Right renal cortex interstitium (tissue), 3 donors: ENCODE data around the gene UNC93B1. TPM values are rescaled to one million over a fixed set of nuclear protein-coding genes. Genes with fewer than 3 reads are reported as not detected.
"Not testable (repeated sequence)": the region's sequence is repeated elsewhere in the genome, so short reads cannot be mapped to it uniquely, and the experiment has no call there.

Source experiments
- DNase-seq, 3 donors: peaks; one replicate each; pipeline ENCODE4 v3.0.0-alpha.2; 2013; ENCODE audit warnings: low read depth in 3 of 3, low spot score in 2 of 3
- polyA plus RNA-seq, 3 donors: library from polyadenylated mRNA; unstranded; fragments of 120-200 nt; gene quantifications; one replicate each; pipeline ENCODE4 v1.2.1, GENCODE V29; 2013; ENCODE audit not compliant: insufficient read length in 3 of 3

Gene UNC93B1
- polyA plus RNA-seq, 3 donors = 8.4 to 9.4 (median 9.3) TPM

DNA sequence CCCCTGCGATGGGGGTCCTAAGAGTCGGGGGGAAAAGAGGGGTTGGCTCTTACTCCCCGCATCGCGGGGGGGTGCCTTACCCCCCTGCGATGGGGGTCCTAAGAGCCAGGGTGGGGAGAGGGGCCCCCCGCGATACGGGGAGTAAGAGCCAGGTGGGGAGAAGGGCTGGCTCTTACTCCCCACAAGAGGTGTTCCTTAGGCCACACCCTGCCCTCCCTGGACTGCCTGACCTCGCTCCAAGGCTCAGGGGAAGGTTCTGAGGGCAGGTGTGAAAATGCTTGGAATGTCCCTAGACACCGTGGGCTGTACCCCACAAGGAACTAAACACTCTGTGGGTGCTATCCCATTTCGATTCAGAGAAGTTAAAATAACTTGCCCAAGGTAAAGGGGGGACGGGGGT lies 7.8 kb downstream of the UNC93B1 start:
- no peak for DNase-seq

DNA sequence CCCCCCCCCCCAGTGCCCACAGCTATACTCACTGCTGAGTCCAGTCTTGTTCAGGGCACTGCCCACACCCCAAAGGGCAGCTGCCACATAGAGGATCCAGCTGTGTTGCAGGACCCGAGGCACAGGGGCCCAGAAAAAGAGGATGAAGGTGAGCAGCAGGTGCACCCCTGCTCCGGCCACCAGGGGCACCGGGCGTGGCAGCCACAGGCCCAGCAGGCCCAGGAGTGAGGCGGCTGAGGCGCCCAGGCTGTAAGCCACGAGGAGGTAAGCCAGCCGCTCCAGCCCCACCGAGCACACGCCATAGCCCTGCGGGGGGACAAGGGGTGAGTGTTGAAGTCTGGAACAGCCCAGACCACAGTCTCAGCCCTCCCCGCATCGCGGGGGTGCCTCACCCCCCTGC lies 8.3 kb downstream of the UNC93B1 start:
- DNase-seq = not testable (repeated sequence)

DNA sequence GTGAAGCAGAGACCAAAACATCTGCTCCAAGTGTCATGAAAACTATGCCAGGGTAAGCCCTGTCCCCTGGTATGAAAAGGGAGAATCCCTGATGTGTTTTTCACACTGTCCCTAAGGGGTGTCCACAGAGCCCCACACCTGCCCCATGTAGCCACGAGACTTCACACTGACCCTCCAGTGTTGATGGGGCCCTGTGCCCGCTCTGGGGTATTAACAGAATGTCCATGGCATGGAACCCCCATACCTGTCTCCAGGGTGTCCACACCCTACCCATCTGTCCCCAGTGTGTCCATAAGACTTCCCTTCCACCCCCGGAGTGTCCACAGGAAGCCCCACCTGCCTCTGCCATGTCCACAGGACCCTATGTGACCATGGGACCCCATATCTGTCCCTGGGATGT lies 8.8 kb downstream of the UNC93B1 start:
- DNase-seq = not testable (repeated sequence)

DNA sequence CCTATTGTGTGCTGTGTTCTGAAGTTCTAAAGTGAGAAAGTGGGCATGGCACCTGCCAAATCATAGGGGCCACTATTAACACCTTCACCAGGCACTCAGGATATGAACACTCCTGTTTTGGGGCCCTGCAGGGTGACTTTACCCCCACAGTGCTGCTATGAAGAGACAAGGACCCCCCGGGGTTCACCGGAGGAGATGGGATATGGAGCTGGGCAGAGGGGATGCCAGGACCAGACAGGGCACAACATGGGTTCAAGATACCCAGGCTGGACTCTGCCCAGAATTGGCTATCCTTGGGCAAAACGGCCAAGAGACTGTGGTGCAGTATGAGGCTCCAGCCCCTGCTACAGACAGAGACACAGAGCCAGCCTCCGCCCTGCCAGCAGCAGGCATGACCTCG lies 9.5 kb downstream of the UNC93B1 start:
- not testable (repeated sequence) for DNase-seq

DNA sequence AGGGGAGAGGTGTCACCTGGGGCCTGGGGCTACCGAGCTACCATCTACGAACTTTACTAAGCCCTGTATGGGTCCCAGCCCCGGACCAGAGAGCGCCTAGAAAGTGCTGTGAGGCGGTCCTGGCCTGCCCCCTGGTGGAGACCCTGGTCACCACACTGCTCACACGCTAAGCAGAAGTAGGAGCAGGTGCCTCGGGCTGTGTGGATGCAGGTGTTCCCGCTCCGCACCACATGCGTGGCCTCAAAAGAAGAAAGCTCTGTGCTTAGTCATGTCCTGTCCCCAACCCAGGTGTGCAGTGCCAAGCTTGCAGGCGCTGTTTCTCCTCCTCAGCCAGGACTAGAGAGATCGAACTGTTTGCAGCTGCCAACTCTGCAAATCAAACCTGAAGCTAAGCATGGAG lies 10.1 kb downstream of the UNC93B1 start:
- not testable (repeated sequence) for DNase-seq

DNA sequence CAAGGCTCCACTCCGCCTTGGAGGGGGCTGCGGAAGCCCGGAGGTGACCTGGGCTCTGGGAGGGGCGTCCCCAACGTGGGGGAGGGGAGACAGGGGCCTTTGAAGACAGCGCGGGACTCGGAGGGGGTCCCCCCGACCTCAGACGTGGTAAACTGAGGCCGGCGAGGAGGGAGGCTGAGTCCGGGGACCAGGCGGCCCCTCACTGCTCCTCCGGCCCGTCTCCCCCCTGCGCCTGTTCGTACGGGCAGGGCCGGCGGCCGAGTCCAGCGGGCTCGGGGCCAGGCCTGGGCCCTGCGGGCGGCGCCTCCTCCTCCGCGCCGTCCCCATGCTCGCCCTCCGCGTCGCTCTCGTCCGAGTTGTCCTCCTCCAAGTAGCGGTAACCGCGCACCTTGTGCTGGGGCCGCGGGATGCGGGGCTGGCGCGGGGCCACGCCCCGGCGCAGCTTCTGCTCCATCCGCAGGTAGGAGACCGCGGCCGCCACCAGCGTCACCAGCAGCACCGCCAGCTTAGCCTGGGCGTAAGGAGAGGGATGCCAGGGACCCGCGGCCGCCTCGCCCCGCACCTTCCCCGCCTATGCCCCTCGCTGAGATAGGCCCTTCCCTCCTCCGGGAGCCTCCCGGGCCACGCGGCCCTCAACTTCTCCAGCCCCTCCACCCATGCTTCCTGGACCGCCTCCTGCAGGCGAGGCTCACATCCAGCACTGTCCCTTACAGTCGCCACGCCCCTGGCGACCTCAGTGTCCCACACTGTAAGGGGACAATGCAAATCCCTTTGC lies 12.4 kb downstream of the UNC93B1 start:
- not testable (repeated sequence) for DNase-seq

DNA sequence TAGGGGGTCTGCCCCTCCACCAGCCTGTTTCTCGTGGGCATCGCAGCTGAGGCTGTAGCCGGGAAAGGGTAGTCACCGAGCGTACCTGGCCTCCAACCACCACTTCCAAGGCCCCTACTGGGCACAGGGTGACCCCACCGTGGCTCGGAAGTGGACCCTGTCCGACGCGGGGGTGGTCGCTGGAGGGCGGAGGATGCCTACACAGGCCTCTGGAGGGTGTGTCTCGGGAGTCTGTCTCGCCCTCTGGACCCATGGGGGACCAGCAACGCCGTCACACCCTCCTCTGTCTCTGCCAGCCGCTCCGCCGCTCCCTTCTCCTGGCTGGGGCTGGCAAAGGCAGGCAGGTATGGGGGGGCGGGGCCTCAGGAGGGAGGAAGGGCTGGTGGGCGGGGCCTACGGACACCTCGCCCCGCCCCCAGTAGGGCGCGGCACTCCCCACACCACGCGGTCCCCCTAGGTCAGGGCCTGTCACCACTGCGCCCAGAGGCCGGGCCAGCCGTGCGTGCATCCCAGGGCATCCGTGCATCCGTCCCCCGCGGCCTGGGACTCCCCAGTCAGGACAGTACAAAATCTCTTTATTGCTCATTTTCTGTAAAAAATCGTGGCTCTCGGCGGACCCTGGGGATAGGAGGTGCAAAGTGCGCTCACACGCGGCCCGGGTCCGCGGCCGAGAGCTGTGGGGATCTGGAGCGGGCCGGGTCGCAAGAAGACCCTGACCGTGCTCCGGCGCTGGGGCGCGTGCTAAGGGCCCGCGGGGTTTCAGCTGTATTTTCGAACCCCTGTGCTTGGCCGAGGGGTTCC lies 13.2 kb downstream of the UNC93B1 start:
- DNase-seq = not testable (repeated sequence)

DNA sequence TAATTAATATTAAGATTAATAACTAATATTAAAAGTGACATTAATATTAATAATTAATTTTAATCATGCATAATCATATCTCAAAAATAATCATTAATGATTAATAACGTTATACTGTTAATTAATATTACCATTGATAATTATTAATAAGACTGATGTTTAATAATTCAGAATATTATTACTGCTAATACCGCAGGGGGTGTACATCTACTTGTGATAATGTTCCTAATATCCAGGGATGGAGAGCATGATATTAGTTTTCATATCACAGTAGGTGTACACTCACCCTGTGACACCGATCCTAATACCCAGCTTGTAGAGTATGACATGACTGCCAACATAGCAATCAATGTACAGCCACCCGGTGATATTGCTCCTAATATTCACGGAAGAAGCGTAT lies 18.6 kb downstream of the UNC93B1 start:
- DNase-seq = not testable (repeated sequence)

DNA sequence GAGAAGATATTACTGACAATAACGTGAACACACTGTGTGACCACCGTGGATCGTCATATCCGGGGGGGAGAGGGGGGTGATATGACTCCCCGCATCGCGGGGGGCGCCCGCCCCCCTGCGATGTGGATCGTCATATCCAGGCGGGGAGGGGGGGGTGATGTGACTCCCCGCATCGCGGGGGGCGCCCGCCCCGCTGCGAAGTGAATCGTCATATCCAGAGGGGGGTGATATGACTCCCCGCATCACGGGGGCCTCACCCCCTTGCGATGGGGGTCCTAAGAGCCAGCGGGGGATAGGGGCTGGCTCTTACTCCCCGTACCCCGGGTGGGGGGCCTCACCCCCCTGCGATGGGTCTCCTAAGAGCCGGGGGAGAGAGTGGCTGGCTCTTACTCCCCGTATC lies 19.9 kb downstream of the UNC93B1 start:
- DNase-seq = no peak

DNA sequence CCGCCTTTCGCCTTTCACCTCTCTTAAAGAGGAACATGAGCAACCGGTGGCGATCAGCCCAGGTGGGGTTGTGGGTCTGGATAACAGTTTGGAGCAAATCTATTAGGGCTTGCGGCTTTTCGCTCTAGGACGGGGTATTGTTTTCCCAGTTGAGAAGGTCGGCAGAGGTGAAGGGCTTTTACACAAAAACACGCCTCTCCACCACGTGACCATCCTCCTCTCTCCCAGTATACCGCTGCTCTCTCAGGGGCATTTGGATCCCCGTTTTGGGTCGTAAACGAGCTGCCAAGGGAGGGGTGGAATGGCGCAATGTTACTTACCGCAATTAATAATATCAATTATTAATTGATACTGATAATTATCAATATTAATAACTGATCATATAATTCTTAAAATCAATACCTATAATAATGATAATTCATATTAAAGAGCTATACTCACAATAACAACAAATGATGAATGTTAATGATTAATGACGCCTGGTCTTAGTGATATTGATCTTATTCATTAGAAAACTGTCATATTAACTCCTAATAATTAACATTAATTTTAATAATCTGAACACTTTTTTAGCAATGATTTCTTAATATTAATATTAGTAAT lies 21.5 kb downstream of the UNC93B1 start:
- DNase-seq = not testable (repeated sequence)

DNA sequence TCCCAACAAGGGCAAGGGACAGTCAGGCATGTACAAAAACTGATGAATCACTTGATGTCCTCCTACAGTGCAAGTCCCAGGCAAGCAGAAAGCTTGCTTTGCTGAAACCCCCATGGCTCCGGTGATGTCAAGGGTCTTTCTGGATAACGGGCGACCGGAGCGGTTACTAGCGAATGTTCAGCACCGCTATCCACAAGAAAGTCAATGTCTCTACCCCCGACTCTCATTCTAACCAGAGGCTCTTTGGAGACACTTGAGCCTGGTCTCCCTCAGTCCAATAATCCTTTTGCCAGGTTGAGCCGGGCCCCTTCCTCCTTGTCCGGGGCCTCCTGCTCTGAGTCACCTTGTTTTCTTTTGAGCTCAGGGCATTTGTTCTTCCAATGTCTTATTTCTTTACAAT lies 22.7 kb downstream of the UNC93B1 start:
- not testable (repeated sequence) for DNase-seq

DNA sequence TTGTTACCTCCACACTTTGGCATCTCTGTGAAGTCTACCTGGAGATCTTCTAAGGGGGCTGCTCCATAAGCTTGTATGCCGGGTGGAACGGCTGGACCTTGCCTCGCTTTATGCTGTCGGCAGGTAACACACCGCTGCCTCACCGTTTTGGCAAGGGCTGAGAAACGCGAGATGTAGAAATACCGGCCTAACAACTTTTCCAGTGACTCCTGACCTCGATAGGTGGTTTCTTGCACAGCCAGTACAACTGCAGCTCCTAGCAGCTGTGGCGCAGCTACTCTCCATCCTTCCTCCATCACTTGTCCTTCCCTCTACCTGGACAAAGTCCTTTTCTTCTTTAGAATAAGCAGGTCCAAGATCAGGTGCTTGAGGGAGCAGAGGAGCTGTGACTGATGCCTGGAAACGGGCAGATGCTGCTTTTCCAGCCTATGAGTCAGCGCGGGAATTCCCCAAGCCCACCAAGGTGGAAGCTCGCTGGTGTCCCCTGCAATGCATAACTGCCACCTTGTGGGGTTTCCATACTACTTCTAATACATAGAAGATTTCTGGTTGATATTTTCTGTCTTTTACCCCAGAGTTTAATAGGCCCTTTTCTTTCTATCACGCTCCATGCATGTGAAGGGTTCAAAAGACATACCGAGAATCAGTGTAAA lies 25.0 kb downstream of the UNC93B1 start:
- DNase-seq = not testable (repeated sequence)

DNA sequence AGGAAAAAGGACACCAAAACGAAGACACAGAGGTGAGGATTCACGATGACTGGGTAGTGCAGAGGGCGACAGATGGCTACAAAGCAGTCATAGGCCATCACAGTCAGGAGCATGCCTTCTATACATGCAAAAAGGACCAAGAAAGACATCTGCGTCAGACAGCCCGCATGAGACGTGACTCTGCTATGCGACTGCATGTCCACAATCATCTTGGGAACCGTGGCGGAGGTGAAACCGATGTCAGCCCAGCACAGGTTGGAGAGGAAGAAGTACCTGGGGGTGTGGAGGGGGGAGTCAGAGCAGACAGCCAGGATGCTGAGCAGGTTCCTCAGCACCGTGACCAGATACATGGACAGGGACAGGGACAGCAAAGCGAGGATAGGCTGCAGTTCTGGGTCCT lies 29.2 kb downstream of the UNC93B1 start:
- DNase-seq = not testable (repeated sequence)

DNA sequence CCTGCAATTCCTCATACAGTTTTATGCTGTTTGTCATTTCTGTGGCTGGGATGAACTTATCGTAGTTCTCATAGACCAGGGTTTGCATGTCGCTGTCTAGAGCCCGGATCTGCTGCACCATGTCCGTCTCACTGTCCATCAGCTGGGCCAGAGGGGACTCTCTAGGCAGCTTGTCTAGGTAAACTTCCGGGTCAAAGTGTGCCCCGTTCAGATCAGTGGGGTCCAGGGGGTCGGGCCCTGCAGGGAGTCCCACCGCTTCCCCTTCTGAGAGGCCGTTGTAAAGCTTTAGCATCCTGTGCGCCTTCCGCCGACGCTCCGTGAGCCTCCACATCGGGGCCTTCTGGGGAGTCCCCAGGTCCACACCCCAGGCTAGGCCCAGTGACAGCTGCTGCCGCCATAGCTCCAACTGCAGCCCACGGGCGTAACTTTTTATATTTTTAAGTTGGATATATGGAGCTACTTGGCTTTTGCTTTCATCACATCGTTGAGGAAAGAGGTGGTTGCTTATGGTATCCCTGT lies 38.0 kb downstream of the UNC93B1 start:
- not testable (repeated sequence) for DNase-seq

DNA sequence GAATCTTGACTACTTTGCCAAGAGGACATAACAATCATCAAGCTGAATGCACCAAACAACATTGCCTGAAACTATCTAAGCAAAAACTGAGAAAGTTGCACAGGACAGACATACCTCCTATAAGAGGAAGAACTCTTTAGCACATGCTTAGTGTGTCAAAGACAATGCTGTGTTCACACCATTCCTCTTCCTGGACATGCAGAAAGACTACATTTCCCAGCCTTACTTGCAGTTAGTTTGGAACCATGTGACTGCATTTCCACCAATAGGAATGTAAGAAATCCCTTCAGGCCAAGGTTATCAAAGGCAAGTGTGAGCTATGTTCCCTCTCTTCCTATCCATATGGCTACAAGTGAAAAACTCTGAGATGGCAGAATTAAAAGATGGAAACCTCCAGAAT lies 39.2 kb downstream of the UNC93B1 start:
- DNase-seq = not testable (repeated sequence)

DNA sequence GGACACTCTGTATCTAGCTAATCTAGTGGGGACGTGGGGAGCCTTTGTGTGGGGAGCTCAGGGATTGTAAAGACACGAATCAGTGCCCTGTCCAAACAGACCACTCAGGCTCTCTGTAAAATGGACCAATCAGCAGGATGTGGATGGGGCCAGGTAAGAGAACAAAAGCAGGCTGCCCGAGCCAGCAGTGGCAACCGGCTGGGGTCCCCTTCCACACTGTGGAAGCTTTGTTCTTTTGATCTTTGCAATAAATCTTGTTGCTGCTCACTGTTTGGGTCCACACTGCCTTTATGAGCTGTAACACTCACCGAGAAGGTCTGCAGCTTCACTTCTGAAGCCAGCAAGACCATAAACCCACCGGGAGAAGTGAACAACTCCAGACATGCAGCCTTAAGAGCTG lies 40.0 kb downstream of the UNC93B1 start:
- not testable (repeated sequence) for DNase-seq

DNA sequence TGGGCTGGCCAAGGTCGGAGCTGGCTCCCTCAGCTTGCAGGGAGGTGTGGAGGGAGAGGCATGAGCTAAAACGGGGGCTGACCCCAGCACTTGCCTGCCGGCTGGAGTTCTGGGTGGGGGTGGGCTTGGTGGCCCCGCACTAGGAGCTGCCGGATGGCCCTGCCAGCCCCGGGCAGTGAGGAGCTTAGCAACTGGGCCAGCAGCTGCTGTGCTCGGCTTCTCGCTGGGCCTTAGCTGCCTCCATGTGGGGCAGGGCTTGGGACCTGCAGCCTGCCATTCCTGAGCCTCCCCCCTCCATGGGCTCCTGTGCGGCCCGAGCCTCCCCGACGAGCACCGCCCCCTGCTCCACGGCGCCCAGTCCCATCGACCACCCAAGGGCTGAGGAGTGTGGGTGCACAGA lies 40.7 kb downstream of the UNC93B1 start:
- not testable (repeated sequence) for DNase-seq

DNA sequence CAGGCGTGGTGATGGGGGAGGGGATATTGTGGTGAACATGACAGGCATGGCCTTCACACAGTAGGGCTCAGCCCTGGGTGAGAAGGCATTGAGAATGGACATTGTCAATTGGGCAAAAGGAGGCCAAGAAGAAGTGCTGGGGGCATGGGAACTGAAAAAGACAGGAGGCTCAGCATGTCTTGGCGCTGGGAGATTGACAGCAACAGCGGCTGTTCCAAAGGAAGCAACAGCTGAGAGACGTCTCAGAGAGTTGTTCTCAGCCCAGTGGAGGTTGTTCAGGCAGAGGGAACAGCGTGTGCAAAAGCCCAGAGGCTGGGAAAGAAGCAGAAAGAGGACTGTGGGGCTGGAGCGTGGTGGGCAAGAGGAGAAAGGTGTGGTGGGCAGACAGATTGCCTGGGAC lies 47.7 kb downstream of the UNC93B1 start:
- DNase-seq = not testable (repeated sequence)

DNA sequence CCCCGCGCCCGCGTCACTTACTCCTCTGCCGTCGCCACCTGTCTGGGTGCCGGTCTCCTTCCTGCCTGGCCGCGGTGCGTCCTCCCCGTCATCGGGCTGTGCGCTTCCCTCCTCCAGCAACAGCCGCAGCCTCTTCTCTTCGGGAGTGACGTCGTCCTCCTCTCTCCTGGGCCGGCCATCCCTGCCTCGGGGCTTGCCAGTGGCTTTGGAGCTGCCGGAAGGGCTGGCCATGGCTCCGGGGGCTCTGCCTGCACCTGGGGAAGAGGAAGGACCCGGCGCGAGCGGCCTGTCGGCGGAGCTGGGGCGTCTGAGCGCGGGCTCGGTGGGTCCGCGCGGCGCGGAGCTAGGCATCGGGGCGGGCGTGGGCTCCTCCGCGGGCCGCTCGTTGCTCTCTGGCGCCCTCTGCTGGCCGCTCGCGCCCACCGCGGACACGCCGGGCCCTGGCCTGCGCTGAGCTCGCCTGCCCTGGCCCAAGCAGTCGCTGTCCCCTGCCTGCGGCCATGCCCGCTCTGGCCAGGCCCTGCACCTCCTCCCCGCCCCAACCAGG lies 48.4 kb downstream of the UNC93B1 start:
- peak in 2 of 3 donors; percentile 44 to 47 for DNase-seq

DNA sequence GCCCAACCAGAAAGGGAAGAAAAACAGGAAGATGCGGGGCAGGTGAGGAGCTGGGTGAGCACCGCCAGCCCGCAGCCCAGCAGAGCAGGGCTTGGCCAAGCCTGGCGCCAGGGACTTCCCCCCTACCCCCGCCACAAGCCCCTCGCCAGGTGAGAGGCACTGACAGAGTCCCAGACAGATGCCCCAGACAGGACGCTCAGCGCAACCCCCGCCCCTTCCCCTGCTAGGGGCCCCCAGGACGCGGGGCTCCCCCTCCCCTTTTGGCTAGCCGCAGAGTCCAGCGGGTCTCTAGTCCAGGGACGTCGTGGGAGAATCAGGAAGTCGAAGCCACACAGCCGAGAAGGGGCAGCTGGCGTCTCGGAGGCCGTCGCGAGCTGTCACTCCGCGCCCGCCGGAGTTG lies 48.9 kb downstream of the UNC93B1 start:
- DNase-seq = not testable (repeated sequence)
